Measurements from ENCODE around the gene PTPRD.

Gene PTPRD

GRCh38 chr9:8750639-8751051, 1862.2 kb downstream of the PTPRD start:
- TF ChIP-seq CTCF (IDR thresholded peaks at IDR 0.05; ENCODE audit: extremely low read depth, insufficient read depth, missing control alignments), result no peak
- in situ Hi-C loops (cut with MboI; ENCODE audit: low pct_unique_long_range_greater_than_20kb, low sequenced_read_pairs, unreplicated experiment), result no loop called here
- DNase-seq (ENCODE audit: low spot score), result no peak

GRCh38 chr9:8745347-8745746, 1867.5 kb downstream of the PTPRD start:
- no peak for DNase-seq (ENCODE audit: low spot score)
- TF ChIP-seq CTCF (IDR thresholded peaks at IDR 0.05; ENCODE audit: extremely low read depth, insufficient read depth, missing control alignments), result no peak
- in situ Hi-C loops (cut with MboI; ENCODE audit: low pct_unique_long_range_greater_than_20kb, low sequenced_read_pairs, unreplicated experiment), result no loop called here

- DNase-seq (ENCODE audit: low spot score), result no peak
- TF ChIP-seq CTCF (IDR thresholded peaks at IDR 0.05; ENCODE audit: extremely low read depth, insufficient read depth, missing control alignments), result no peak
- in situ Hi-C loops (cut with MboI; ENCODE audit: low pct_unique_long_range_greater_than_20kb, low sequenced_read_pairs, unreplicated experiment), result no loop called here
Measured at GRCh38 chr9:8738945-8739344, 1873.9 kb downstream of the PTPRD start.

- in situ Hi-C loops (cut with MboI; ENCODE audit: low pct_unique_long_range_greater_than_20kb, low sequenced_read_pairs, unreplicated experiment), result no loop called here
- no peak for DNase-seq (ENCODE audit: low spot score)
- TF ChIP-seq CTCF (IDR thresholded peaks at IDR 0.05; ENCODE audit: extremely low read depth, insufficient read depth, missing control alignments), result no peak
Measured at GRCh38 chr9:8736805-8737204, 1876.0 kb downstream of the PTPRD start.

- DNase-seq (ENCODE audit: low spot score), result no peak
- in situ Hi-C loops (cut with MboI; ENCODE audit: low pct_unique_long_range_greater_than_20kb, low sequenced_read_pairs, unreplicated experiment), result no loop called here
- TF ChIP-seq CTCF (IDR thresholded peaks at IDR 0.05; ENCODE audit: extremely low read depth, insufficient read depth, missing control alignments), result no peak
Measured at GRCh38 chr9:8734760-8735159, 1878.0 kb downstream of the PTPRD start.

GRCh38 chr9:8733131-8733954, 1879.5 kb downstream of the PTPRD start:
- DNase-seq (ENCODE audit: low spot score), result no peak
- no peak for TF ChIP-seq CTCF (IDR thresholded peaks at IDR 0.05; ENCODE audit: extremely low read depth, insufficient read depth, missing control alignments)
- in situ Hi-C loops (cut with MboI; ENCODE audit: low pct_unique_long_range_greater_than_20kb, low sequenced_read_pairs, unreplicated experiment), result no loop called here

Measured in GM13977 (cell line).